ENCODE measurements around the gene PRPF40A. TPM values are rescaled to one million over a fixed set of nuclear protein-coding genes. Genes with fewer than 3 reads are reported as not detected.

Gene PRPF40A
- total and polyA plus RNA-seq, 2 of the 8 experiments (the other 6 are each of a cell fraction or from before 2014, with no cell fraction given) = 85.5 to 176 TPM

GRCh38 chr2:152629202-152629601, 88.1 kb downstream of the PRPF40A start:
- Histone ChIP-seq H3K14ac (ENCODE audit: insufficient read length) (no peak overlapping the region), H3K4me1 (replicated peaks in 1 of 4; ENCODE audit: control insufficient read depth in 3 of 4, insufficient read depth in 4 of 4, low read length in 3 of 4) (no peaks in the 10 kb centered on the region), H4K8ac (ENCODE audit: extremely low read depth, insufficient read depth, low read length) (no peak overlapping the region), H3K23me2 (ENCODE audit: low read depth, low read length) (no peaks in the 10 kb centered on the region), H3K9ac (replicated peaks in 1 of 4; ENCODE audit: extremely low read depth in 1 of 4, low read depth in 3 of 4, low read length in 3 of 4) (no peak overlapping the region), H3K9me3 (ENCODE audit: insufficient read depth in 2 of 2, low read depth in 1 of 2, low read length in 1 of 2) (no peaks in the 10 kb centered on the region), H3K27me3 (replicated peaks in 1 of 4; ENCODE audit: control insufficient read depth in 3 of 4, extremely low read depth in 1 of 4, insufficient read depth in 3 of 4, low read length in 3 of 4) (peaks cover 0 to 1% (median 0%) of the 10 kb centered on the region in 4 experiments; a peak in 1 of 7 replicates), H4K20me1 (replicated peaks in 1 of 2; ENCODE audit: control insufficient read depth in 1 of 2, insufficient read depth in 2 of 2, low read length in 2 of 2) (no peaks in the 10 kb centered on the region), H3K27ac (ENCODE audit: low read depth, low read length) (no peak overlapping the region), H3K79me2 (ENCODE audit: control insufficient read depth in 1 of 2, insufficient read depth in 2 of 2, low read length in 2 of 2) (no peaks in the 10 kb centered on the region), H3K4me2 (ENCODE audit: insufficient read depth in 1 of 2, low read depth in 2 of 2, low read length in 2 of 2) (no peak overlapping the region), H3K4ac (replicated peaks; ENCODE audit: insufficient read length, low read depth, low read length) (no peak overlapping the region), H2BK12ac (ENCODE audit: low read depth, low read length) (no peak overlapping the region), H2BK15ac (ENCODE audit: low read length) (no peak overlapping the region), H3K23ac (ENCODE audit: insufficient read length) (no peak overlapping the region), H2BK20ac (ENCODE audit: low read length) (no peak overlapping the region), H3K56ac (replicated peaks; ENCODE audit: insufficient read length, low read depth, low read length) (no peak overlapping the region), H4K5ac (ENCODE audit: insufficient read length, low read depth, low read length) (no peak overlapping the region), H2BK5ac (ENCODE audit: low read depth, low read length) (no peak overlapping the region), H2AFZ (ENCODE audit: low read length) (no peak overlapping the region), H4K91ac (replicated peaks; ENCODE audit: insufficient read length, low read length) (no peak overlapping the region), H3K18ac (ENCODE audit: extremely low read depth, low read length) (no peak overlapping the region), H2BK120ac (replicated peaks; ENCODE audit: low read depth, low read length) (no peak overlapping the region), H3K4me3 (ENCODE audit: extremely low read depth in 1 of 4, insufficient read depth in 2 of 4, low read depth in 3 of 4, low read length in 4 of 4) (no peak overlapping the region), H2AK5ac (ENCODE audit: low read depth, low read length) (no peak overlapping the region), H3K36me3 (ENCODE audit: control insufficient read depth in 2 of 4, insufficient read depth in 4 of 4, low read length in 3 of 4) (peaks cover 6 to 29% (median 22%) of the 10 kb centered on the region in 4 experiments; a peak in 7 of 8 replicates), H3K79me1 (ENCODE audit: low read depth, low read length) (no peaks in the 10 kb centered on the region)
- DNase-seq (ENCODE audit: low read depth in 1 of 2, low spot score in 2 of 2) = no peak
- CTCF ChIA-PET (ENCODE audit: partially characterized antibody) = interaction anchor here (1.5 kb wide), 1 partner anchor 12 kb away, joined by 3 read pairs; no protein-coding TSS in a partner anchor
- no peak for FAIRE-seq
- TF ChIP-seq EGR1 (IDR thresholded peaks at IDR 0.05; ENCODE audit: borderline replicate concordance, low read depth, low read length) (no peak), BACH1 (IDR thresholded peaks at IDR 0.05; ENCODE audit: low read length) (no peak), CREB1 (IDR thresholded peaks at IDR 0.05) (no peak), SIRT6 (IDR thresholded peaks at IDR 0.05; ENCODE audit: low read length) (no peak), BCL11A (IDR thresholded peaks at IDR 0.05; ENCODE audit: low read depth in 2 of 2, low read length in 2 of 2) (no peak), TCF12 (IDR thresholded peaks at IDR 0.05; ENCODE audit: low read depth, low read length) (no peak), TBP (IDR thresholded peaks at IDR 0.05; ENCODE audit: low read depth, low read length) (no peak), EP300 (IDR thresholded peaks at IDR 0.05; ENCODE audit: borderline replicate concordance in 1 of 2, low read depth in 2 of 2, low read length in 2 of 2) (no peak), SRF (IDR thresholded peaks at IDR 0.05; ENCODE audit: low read depth, low read length) (no peak), TAF1 (IDR thresholded peaks at IDR 0.05; ENCODE audit: low read depth, low read length) (no peak), NANOG (IDR thresholded peaks at IDR 0.05; ENCODE audit: insufficient read depth, low read depth, low read length, poor library complexity, severe bottlenecking) (no peak)
- POLR2A ChIA-PET (ENCODE audit: partially characterized antibody) = interaction anchor here (0.7 kb wide), 1 partner anchor 421 kb away, joined by 3 read pairs; no protein-coding TSS in a partner anchor
- 78% methylated on average over 1 of the region's 1 CpG; no CpG with 5 or more reads in 1 of the 2 experiments for WGBS, 2 experiments (ENCODE audit: extremely low coverage in 1 of 2, insufficient coverage in 1 of 2, insufficient read length in 1 of 2, insufficient replicate concordance in 2 of 2, low coverage in 1 of 2, low lambda C conversion rate in 2 of 2, missing lambda C conversion rate in 1 of 2)

Measured in H1 (cell line).